ENCODE data around the gene CDH1. TPM values are rescaled to one million over a fixed set of nuclear protein-coding genes. Genes with fewer than 3 reads are reported as not detected.

The CDH1 gene
- total RNA-seq, 1 donor from 2014 or later, result 3.1 TPM

DNA sequence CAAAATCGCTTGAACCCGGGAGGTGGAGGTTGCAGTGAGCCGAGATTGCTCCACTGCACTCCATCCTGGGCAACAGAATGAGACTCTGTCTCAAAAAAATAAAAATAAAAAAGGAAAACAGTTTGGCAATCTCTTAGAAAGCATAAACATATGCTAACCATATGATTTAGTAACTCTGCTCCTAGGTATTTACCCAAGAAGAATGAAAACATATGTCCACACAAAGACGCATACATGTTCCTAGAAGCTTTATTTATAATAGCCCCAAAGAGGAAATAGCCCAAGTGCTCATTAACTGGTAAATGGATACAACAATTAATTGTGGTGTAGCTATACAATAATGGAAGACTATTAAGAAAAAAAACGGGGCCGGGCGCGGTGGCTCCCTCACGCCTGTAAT, 18.5 kb upstream of the CDH1 start:
- H3K27ac Mint-ChIP-seq (ENCODE audit: unreplicated experiment), result no peak overlapping the region
- DNase-seq (ENCODE audit: low spot score), result no peak
- no peaks in the 10 kb centered on the region for H3K4me1 Mint-ChIP-seq (ENCODE audit: unreplicated experiment)
- H3K9me3 Mint-ChIP-seq (ENCODE audit: unreplicated experiment), result no peaks in the 10 kb centered on the region
- TF ChIP-seq, protein P1, sequence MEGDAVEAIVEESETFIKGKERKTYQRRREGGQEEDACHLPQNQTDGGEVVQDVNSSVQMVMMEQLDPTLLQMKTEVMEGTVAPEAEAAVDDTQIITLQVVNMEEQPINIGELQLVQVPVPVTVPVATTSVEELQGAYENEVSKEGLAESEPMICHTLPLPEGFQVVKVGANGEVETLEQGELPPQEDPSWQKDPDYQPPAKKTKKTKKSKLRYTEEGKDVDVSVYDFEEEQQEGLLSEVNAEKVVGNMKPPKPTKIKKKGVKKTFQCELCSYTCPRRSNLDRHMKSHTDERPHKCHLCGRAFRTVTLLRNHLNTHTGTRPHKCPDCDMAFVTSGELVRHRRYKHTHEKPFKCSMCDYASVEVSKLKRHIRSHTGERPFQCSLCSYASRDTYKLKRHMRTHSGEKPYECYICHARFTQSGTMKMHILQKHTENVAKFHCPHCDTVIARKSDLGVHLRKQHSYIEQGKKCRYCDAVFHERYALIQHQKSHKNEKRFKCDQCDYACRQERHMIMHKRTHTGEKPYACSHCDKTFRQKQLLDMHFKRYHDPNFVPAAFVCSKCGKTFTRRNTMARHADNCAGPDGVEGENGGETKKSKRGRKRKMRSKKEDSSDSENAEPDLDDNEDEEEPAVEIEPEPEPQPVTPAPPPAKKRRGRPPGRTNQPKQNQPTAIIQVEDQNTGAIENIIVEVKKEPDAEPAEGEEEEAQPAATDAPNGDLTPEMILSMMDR (IDR thresholded peaks at IDR 0.05; ENCODE audit: unreplicated experiment), result no peak
- peaks cover 4% of the 10 kb centered on the region for H3K27me3 Mint-ChIP-seq (ENCODE audit: unreplicated experiment)
- H3K36me3 Mint-ChIP-seq (ENCODE audit: low read depth, unreplicated experiment), result no peaks in the 10 kb centered on the region
- H3K4me3 Mint-ChIP-seq (ENCODE audit: unreplicated experiment), result no peak overlapping the region

DNA sequence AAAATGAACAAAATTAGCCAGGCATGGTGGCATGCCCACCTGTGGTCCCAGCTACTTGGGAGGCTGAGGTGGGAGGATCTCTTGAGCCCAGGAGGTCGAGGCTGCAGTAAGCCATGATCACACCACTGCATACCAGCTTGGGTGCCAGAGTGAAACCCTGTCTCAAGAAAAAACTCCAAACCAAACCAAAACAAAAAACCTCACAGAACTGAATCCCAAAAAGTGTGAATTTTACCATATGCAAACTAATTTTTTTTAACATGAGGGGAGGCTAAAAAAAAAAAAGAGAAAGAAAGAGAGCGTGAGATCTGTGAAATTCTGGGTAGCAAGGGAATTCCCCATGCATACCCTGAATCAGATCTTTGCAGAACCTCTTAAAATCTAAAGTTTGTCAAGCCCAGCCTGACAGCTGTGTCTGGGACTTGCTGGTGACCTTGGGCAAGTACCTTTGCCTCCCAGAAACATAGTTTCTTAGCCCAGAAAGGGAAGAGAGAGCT, 17.1 kb upstream of the CDH1 start:
- peaks cover 3% of the 10 kb centered on the region for H3K27me3 Mint-ChIP-seq (ENCODE audit: unreplicated experiment)
- no peaks in the 10 kb centered on the region for H3K9me3 Mint-ChIP-seq (ENCODE audit: unreplicated experiment)
- TF ChIP-seq, protein P1 (IDR thresholded peaks at IDR 0.05; ENCODE audit: unreplicated experiment), result no peak
- no peaks in the 10 kb centered on the region for H3K4me1 Mint-ChIP-seq (ENCODE audit: unreplicated experiment)
- DNase-seq (ENCODE audit: low spot score), result no peak
- H3K27ac Mint-ChIP-seq (ENCODE audit: unreplicated experiment), result no peak overlapping the region
- no peaks in the 10 kb centered on the region for H3K36me3 Mint-ChIP-seq (ENCODE audit: low read depth, unreplicated experiment)
- H3K4me3 Mint-ChIP-seq (ENCODE audit: unreplicated experiment), result no peak overlapping the region

DNA sequence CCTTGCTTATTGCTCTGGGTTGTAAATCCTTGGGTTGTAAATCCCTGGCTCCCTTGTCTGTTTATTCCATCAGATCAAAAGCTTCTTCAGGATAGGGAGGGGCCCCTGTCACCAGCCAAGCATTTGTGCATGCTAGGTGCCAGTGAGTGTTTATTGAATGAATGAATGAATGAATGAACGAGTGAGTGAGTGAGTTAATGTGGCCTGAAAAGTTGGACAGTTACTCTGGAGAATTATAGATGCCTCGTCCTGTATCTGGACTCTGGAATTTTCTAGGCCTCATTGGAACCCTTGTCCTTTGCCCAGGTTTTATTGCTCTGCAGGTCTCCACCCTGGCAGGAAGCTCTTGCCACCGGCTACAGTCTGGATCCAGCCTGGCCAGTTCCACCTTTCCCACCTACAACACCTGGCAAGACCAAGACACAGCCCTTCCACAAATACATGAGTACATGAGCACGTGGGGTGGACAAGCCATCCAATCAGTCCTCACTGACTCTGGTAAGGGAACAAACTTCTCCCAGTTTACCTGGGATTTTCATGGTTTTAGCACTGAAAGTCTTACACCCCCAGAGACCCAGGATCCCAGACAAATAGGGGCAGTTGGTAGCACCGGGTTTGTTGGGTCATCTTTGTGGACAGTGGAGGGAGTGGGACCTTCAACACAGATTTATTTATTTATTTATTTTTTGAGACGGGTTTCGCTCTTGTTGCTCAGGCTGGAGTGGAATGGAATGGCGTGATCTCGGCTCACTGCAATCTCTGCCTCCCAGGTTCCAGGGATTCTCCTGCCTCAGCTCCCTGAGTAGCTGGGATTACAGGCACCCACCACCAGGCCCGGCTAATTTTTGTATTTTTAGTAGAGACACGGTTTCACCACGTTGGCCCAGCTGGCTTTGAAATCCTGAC, 14.7 kb upstream of the CDH1 start:
- Mint-ChIP-seq H3K4me1 (ENCODE audit: unreplicated experiment) (no peaks in the 10 kb centered on the region), H3K4me3 (ENCODE audit: unreplicated experiment) (no peak overlapping the region), H3K27me3 (ENCODE audit: unreplicated experiment) (peaks cover 3% of the 10 kb centered on the region), H3K9me3 (ENCODE audit: unreplicated experiment) (no peaks in the 10 kb centered on the region), H3K27ac (ENCODE audit: unreplicated experiment) (no peak overlapping the region), H3K36me3 (ENCODE audit: low read depth, unreplicated experiment) (no peaks in the 10 kb centered on the region)
- TF ChIP-seq, protein P1 (IDR thresholded peaks at IDR 0.05; ENCODE audit: unreplicated experiment), result no peak
- DNase-seq (ENCODE audit: low spot score), result no peak

DNA sequence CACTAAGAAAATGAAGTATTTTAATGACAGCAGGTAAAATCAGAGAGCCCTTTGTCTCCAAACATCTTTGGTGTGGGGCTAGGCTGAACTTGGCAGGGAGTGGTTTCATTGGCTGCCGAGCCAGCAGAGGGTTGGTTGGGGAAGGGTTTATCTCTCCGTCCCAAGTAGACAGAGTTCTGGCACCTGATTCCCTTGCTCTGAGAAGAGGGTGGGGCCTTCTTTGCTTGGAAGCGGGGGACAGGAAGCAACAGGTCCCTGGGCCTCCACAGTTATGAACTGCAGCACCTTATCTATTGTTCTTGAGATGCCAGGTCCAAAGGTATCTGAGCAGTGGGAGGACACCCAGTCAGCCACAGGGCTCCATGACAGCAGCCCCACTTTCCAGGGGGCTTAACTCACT, 12.3 kb upstream of the CDH1 start:
- Mint-ChIP-seq H3K9me3 (ENCODE audit: unreplicated experiment) (no peaks in the 10 kb centered on the region), H3K27me3 (ENCODE audit: unreplicated experiment) (peaks cover 3% of the 10 kb centered on the region), H3K4me3 (ENCODE audit: unreplicated experiment) (no peak overlapping the region), H3K4me1 (ENCODE audit: unreplicated experiment) (no peaks in the 10 kb centered on the region), H3K27ac (ENCODE audit: unreplicated experiment) (no peak overlapping the region), H3K36me3 (ENCODE audit: low read depth, unreplicated experiment) (no peaks in the 10 kb centered on the region)
- TF ChIP-seq, protein P1 (IDR thresholded peaks at IDR 0.05; ENCODE audit: unreplicated experiment), result no peak
- DNase-seq (ENCODE audit: low spot score), result no peak

DNA sequence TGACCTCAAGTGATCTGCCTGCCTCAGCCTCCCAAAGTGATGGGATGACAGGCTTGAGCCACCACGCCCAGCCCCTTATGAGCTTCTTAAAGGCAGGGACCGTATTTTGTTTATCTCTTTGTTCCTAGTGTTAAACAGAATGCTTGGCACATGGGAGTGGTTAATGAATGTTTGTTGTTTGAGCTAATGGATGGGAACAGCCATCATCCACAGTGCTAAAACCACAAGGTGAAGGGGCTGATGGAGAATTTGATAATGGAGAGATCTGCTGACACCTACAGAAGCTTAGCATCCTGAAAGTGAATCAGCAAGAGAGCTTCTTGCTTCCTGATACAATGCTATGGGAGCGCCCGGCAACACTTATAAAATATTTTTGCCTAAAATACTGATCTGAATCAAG, 8.6 kb upstream of the CDH1 start:
- TF ChIP-seq, protein P1 (IDR thresholded peaks at IDR 0.05; ENCODE audit: unreplicated experiment), result no peak
- no peaks in the 10 kb centered on the region for H3K9me3 Mint-ChIP-seq (ENCODE audit: unreplicated experiment)
- no peak for DNase-seq (ENCODE audit: low spot score)
- H3K4me1 Mint-ChIP-seq (ENCODE audit: unreplicated experiment), result no peaks in the 10 kb centered on the region
- no peaks in the 10 kb centered on the region for H3K36me3 Mint-ChIP-seq (ENCODE audit: low read depth, unreplicated experiment)
- no peak overlapping the region for H3K4me3 Mint-ChIP-seq (ENCODE audit: unreplicated experiment)
- no peak overlapping the region for H3K27ac Mint-ChIP-seq (ENCODE audit: unreplicated experiment)
- H3K27me3 Mint-ChIP-seq (ENCODE audit: unreplicated experiment), result no peaks in the 10 kb centered on the region

Data from endothelial cell (in vitro differentiated cells).